IMR-90 (cell line): ENCODE data around the gene DTD1. TPM values are rescaled to one million over a fixed set of nuclear protein-coding genes. Genes with fewer than 3 reads are reported as not detected.
A peak's percentile ranks its signal among the peaks of the same experiment; 100 is the strongest.

ENCODE experiments used
- BHLHE40 ChIP-seq: fragments of 150-350 bp; IDR thresholded peaks from 2 replicates; pipeline ENCODE4 v1.6.1; 2016; ENCODE audit warnings: mild to moderate bottlenecking, low read depth, low read length
- CEBPB ChIP-seq: IDR thresholded peaks from 2 replicates; pipeline ENCODE4 v1.6.1; 2012; ENCODE audit warnings: low read depth, low read length, improper control_type of control experiment
- FOS ChIP-seq: fragments of 150-350 bp; IDR thresholded peaks from 2 replicates; pipeline ENCODE4 v1.6.1; 2016; ENCODE audit warnings: low read depth, low read length
- NFE2L2 ChIP-seq: fragments of 150-350 bp; IDR thresholded peaks from 2 replicates; pipeline ENCODE4 v1.6.1; 2016; ENCODE audit warnings: low read depth, mild to moderate bottlenecking, low read length
- POLR2A ChIP-seq: IDR thresholded peaks from 2 replicates; pipeline ENCODE4 v1.6.1; 2012; ENCODE audit warnings: mild to moderate bottlenecking, low read depth, low read length
- RCOR1 ChIP-seq: IDR thresholded peaks from 2 replicates; pipeline ENCODE4 v1.6.1; 2012; ENCODE audit warnings: mild to moderate bottlenecking, low read length, improper control_type of control experiment; ENCODE audit not compliant: insufficient replicate concordance
- RFX5 ChIP-seq: IDR thresholded peaks from 2 replicates; pipeline ENCODE4 v1.8.0; 2012; ENCODE audit warnings: low read depth, mild to moderate bottlenecking, low read length, moderate library complexity
- polyA plus RNA-seq, 3 experiments: library from polyadenylated mRNA; depleted of rRNA; stranded (reverse); fragments of >200 nt; gene quantifications; 2 replicates each; pipeline ENCODE4 v1.2.3, GENCODE V29; 2012; ENCODE audit warnings: low replicate concordance in 1 of 3
- total RNA-seq: library from RNA; depleted of rRNA; stranded (reverse); fragments of >200 nt; gene quantifications from 2 replicates; pipeline ENCODE4 v1.2.3, GENCODE V29; 2012

Gene DTD1
- total and polyA plus RNA-seq, 2 of the 4 experiments (the other 2 are of a cell fraction) = 73.1 to 101 TPM

- TF ChIP-seq RFX5 = no peak
- TF ChIP-seq CEBPB = no peak
- no peak for TF ChIP-seq RCOR1
- TF ChIP-seq FOS = no peak
- no peak for TF ChIP-seq NFE2L2
- peak; percentile 50; the same call in 1 of the 2 replicates for TF ChIP-seq POLR2A
- TF ChIP-seq BHLHE40 = peak; percentile 94
Observed at GRCh38 chr20:18587665-18588573, at the start of gene DTD1 (continued).
